Measurements from ENCODE around the gene GPC6. TPM values are rescaled to one million over a fixed set of nuclear protein-coding genes. Genes with fewer than 3 reads are reported as not detected.

The GPC6 gene
- total and polyA plus RNA-seq, 4 donors: 5.9 to 29.1 (median 18.2) TPM

GRCh38 chr13:93550236-93550635 is 323.6 kb downstream of the GPC6 start:
- Histone ChIP-seq H3K4me3 (ENCODE audit: low read depth in 1 of 3, low read length in 3 of 3) (no peak overlapping the region), H3K36me3 (ENCODE audit: control insufficient read depth in 4 of 4, insufficient read depth in 3 of 4, low read depth in 1 of 4, low read length in 3 of 4) (no peaks in the 10 kb centered on the region), H3K9me3 (ENCODE audit: control insufficient read depth in 4 of 4, low read length in 3 of 4) (no peaks in the 10 kb centered on the region), H3K4me1 (ENCODE audit: control insufficient read depth in 4 of 4, insufficient read depth in 4 of 4, low read length in 3 of 4) (no peaks in the 10 kb centered on the region), H3K27ac (ENCODE audit: low read depth in 1 of 2, low read length in 2 of 2) (no peak overlapping the region), H3K27me3 (ENCODE audit: control insufficient read depth in 4 of 4, insufficient read depth in 4 of 4, low read length in 3 of 4) (no peaks in the 10 kb centered on the region), H3K9ac (ENCODE audit: low read depth in 1 of 2, low read length in 2 of 2) (no peak overlapping the region)
- DNase-seq (ENCODE audit: low spot score): no peak
- TF ChIP-seq HNF4G (IDR thresholded peaks at IDR 0.05) (no peak), RXRA (IDR thresholded peaks at IDR 0.05) (no peak), HNF4A (conservative IDR thresholded peaks at IDR 0.05) (no peak), ZBTB33 (IDR thresholded peaks at IDR 0.05) (no peak)

- Histone ChIP-seq H3K9ac (ENCODE audit: low read depth in 1 of 2, low read length in 2 of 2) (no peak overlapping the region), H3K9me3 (ENCODE audit: control insufficient read depth in 4 of 4, low read length in 3 of 4) (no peaks in the 10 kb centered on the region), H3K4me1 (ENCODE audit: control insufficient read depth in 4 of 4, insufficient read depth in 4 of 4, low read length in 3 of 4) (no peaks in the 10 kb centered on the region), H3K36me3 (ENCODE audit: control insufficient read depth in 4 of 4, insufficient read depth in 3 of 4, low read depth in 1 of 4, low read length in 3 of 4) (no peaks in the 10 kb centered on the region), H3K27me3 (ENCODE audit: control insufficient read depth in 4 of 4, insufficient read depth in 4 of 4, low read length in 3 of 4) (no peaks in the 10 kb centered on the region), H3K27ac (ENCODE audit: low read depth in 1 of 2, low read length in 2 of 2) (no peak overlapping the region), H3K4me3 (ENCODE audit: low read depth in 1 of 3, low read length in 3 of 3) (no peak overlapping the region)
- TF ChIP-seq RXRA (IDR thresholded peaks at IDR 0.05): no peak
- TF ChIP-seq SP1 (IDR thresholded peaks at IDR 0.05): no peak
- no peak for TF ChIP-seq JUND (IDR thresholded peaks at IDR 0.05)
- TF ChIP-seq ATF3 (IDR thresholded peaks at IDR 0.05): no peak
- TF ChIP-seq ZBTB33 (IDR thresholded peaks at IDR 0.05): no peak
- no peak for TF ChIP-seq GABPA (IDR thresholded peaks at IDR 0.05 in 1 of 2, conservative IDR thresholded peaks at IDR 0.05 in 1 of 2)
- TF ChIP-seq FOXA2 (IDR thresholded peaks at IDR 0.05): no peak
- no peak for TF ChIP-seq YY1 (IDR thresholded peaks at IDR 0.05)
- no peak for TF ChIP-seq TAF1 (conservative IDR thresholded peaks at IDR 0.05)
- TF ChIP-seq REST (IDR thresholded peaks at IDR 0.05): no peak
- no peak for TF ChIP-seq NR2F2 (IDR thresholded peaks at IDR 0.05)
- TF ChIP-seq MAX (IDR thresholded peaks at IDR 0.05): no peak
- TF ChIP-seq EGR1 (IDR thresholded peaks at IDR 0.05; ENCODE audit: low read depth in 2 of 2): no peak
- TF ChIP-seq CTCF (IDR thresholded peaks at IDR 0.05; ENCODE audit: low read depth, low read length, missing input control): no peak
- no peak for TF ChIP-seq HNF4A (conservative IDR thresholded peaks at IDR 0.05)
- TF ChIP-seq RAD21 (IDR thresholded peaks at IDR 0.05): no peak
- DNase-seq (ENCODE audit: low spot score): no peak
These were observed 326.0 kb downstream of the GPC6 start for GRCh38 chr13:93552596-93552995.

Data from liver (tissue), 9 donors.